Activated T-cell treated with anti-CD3 and anti-CD28 coated beads for 1 hour (primary cell): ENCODE data around the gene DHRS3.

Experiments used
- DNase-seq: peaks from one replicate; pipeline ENCODE4 v3.0.0-alpha.2; 2020; ENCODE audit warnings: low read depth

The DHRS3 gene

GRCh38 chr1:12552951-12553921 lies 64.8 kb downstream of the DHRS3 start:
- no peak for DNase-seq

- no peak for DNase-seq
Measured at GRCh38 chr1:12552111-12552888, 65.7 kb downstream of the DHRS3 start.

- DNase-seq: no peak
Measured at GRCh38 chr1:12551584-12551983, 66.4 kb downstream of the DHRS3 start.

GRCh38 chr1:12549460-12550349 lies 68.3 kb downstream of the DHRS3 start:
- no peak for DNase-seq

- no peak for DNase-seq
Measured at GRCh38 chr1:12548973-12549459, 69.0 kb downstream of the DHRS3 start.

GRCh38 chr1:12548279-12548972 lies 69.6 kb downstream of the DHRS3 start:
- no peak for DNase-seq

GRCh38 chr1:12547586-12548225 lies 70.3 kb downstream of the DHRS3 start:
- no peak for DNase-seq

- DNase-seq: no peak
Measured at GRCh38 chr1:12546771-12547585, 71.0 kb downstream of the DHRS3 start.

GRCh38 chr1:12544992-12545391 lies 73.0 kb downstream of the DHRS3 start:
- DNase-seq: no peak

- DNase-seq: no peak
Measured at GRCh38 chr1:12544357-12544756, 73.7 kb downstream of the DHRS3 start.

- no peak for DNase-seq
Measured at GRCh38 chr1:12543740-12544154, 74.3 kb downstream of the DHRS3 start.

GRCh38 chr1:12542616-12543592 lies 75.1 kb downstream of the DHRS3 start:
- DNase-seq: no peak

- DNase-seq: no peak
Measured at GRCh38 chr1:12542138-12542465, 75.9 kb downstream of the DHRS3 start.

GRCh38 chr1:12541274-12542137 lies 76.5 kb downstream of the DHRS3 start:
- no peak for DNase-seq

- no peak for DNase-seq
Measured at GRCh38 chr1:12540580-12541273, 77.3 kb downstream of the DHRS3 start.

GRCh38 chr1:12539705-12540579 lies 78.1 kb downstream of the DHRS3 start:
- DNase-seq: no peak
